Measurements from ENCODE around the gene RLN2.
"Not testable (repeated sequence)": the region's sequence is repeated elsewhere in the genome, so short reads cannot be mapped to it uniquely, and the experiment has no call there.

The RLN2 gene

GRCh38 chr9:5303840-5304795 is at the start of gene RLN2:
Gene RLN2, minus strand, starts transcription at chr9:5304716. Its CDS starts 136 bp downstream, at chr9:5304580.
- not testable (repeated sequence) for DNase-seq (ENCODE audit: low read depth in 2 of 2)

GRCh38 chr9:5354184-5354583 is 49.7 kb upstream of the RLN2 start:
- no peak for DNase-seq (ENCODE audit: low read depth in 2 of 2)

- no peak for DNase-seq (ENCODE audit: low read depth in 2 of 2)
These were observed 48.2 kb upstream of the RLN2 start for GRCh38 chr9:5352637-5353248.

GRCh38 chr9:5338992-5339981 is 34.8 kb upstream of the RLN2 start, which contains the start of gene RLN1:
Gene RLN1, minus strand, starts transcription at chr9:5339876. Its CDS starts 130 bp downstream, at chr9:5339746.
- DNase-seq (ENCODE audit: low read depth in 2 of 2), result not testable (repeated sequence)

- no peak for DNase-seq (ENCODE audit: low read depth in 2 of 2)
These were observed 32.2 kb upstream of the RLN2 start for GRCh38 chr9:5336688-5337087.

- DNase-seq (ENCODE audit: low read depth in 2 of 2), result not testable (repeated sequence)
These were observed 26.8 kb upstream of the RLN2 start for GRCh38 chr9:5331276-5331675.

- DNase-seq (ENCODE audit: low read depth in 2 of 2), result no peak
These were observed 22.5 kb upstream of the RLN2 start for GRCh38 chr9:5326893-5327548.

GRCh38 chr9:5326187-5326586 is 21.7 kb upstream of the RLN2 start:
- DNase-seq (ENCODE audit: low read depth in 2 of 2), result no peak

GRCh38 chr9:5321601-5322000 is 17.1 kb upstream of the RLN2 start:
- DNase-seq (ENCODE audit: low read depth in 2 of 2), result not testable (repeated sequence)

- no peak for DNase-seq (ENCODE audit: low read depth in 2 of 2)
These were observed 16.5 kb upstream of the RLN2 start for GRCh38 chr9:5321058-5321457.

- DNase-seq (ENCODE audit: low read depth in 2 of 2), result not testable (repeated sequence)
These were observed 11.9 kb upstream of the RLN2 start for GRCh38 chr9:5316406-5316805.

GRCh38 chr9:5315187-5315923 is 10.8 kb upstream of the RLN2 start:
- DNase-seq (ENCODE audit: low read depth in 2 of 2), result no peak

GRCh38 chr9:5310851-5311250 is 6.3 kb upstream of the RLN2 start:
- no peak for DNase-seq (ENCODE audit: low read depth in 2 of 2)

- DNase-seq (ENCODE audit: low read depth in 2 of 2), result no peak
These were observed 1.2 kb upstream of the RLN2 start for GRCh38 chr9:5305741-5306140.

- DNase-seq (ENCODE audit: low read depth in 2 of 2), result no peak
These were observed 3.0 kb downstream of the RLN2 start for GRCh38 chr9:5301544-5301943.

- DNase-seq (ENCODE audit: low read depth in 2 of 2), result peak; percentile 12 to 16
These were observed 12.4 kb downstream of the RLN2 start for GRCh38 chr9:5292141-5292540.

- DNase-seq (ENCODE audit: low read depth in 2 of 2), result no peak
These were observed 15.9 kb downstream of the RLN2 start for GRCh38 chr9:5288591-5288990.

GRCh38 chr9:5286262-5286661 is 18.3 kb downstream of the RLN2 start:
- no peak for DNase-seq (ENCODE audit: low read depth in 2 of 2)

GRCh38 chr9:5278486-5278885 is 26.0 kb downstream of the RLN2 start:
- no peak for DNase-seq (ENCODE audit: low read depth in 2 of 2)

GRCh38 chr9:5274770-5275169 is 29.7 kb downstream of the RLN2 start:
- DNase-seq (ENCODE audit: low read depth in 2 of 2), result no peak
